ENCODE results near the gene UBE2QL1. TPM values are rescaled to one million over a fixed set of nuclear protein-coding genes. Genes with fewer than 3 reads are reported as not detected.

Gene UBE2QL1
- polyA plus RNA-seq, 1 experiment, result not detected

GRCh38 chr5:6543346-6543730 is 94.7 kb downstream of the UBE2QL1 start:
- Histone ChIP-seq H3K4me3 (ENCODE audit: low read depth, low read length) (no peak overlapping the region), H3K27me3 (ENCODE audit: control insufficient read depth, insufficient read depth, low read length) (no peaks in the 10 kb centered on the region), H3K9me3 (ENCODE audit: control insufficient read depth, insufficient read depth, low read length) (no peaks in the 10 kb centered on the region; the same call in 1 of the 2 replicates), H3K27ac (ENCODE audit: low read depth, low read length) (no peak overlapping the region)
- ChIA-PET CTCF (no interaction called here), POLR2A (no interaction called here)
- DNase-seq (ENCODE audit: low read depth, low spot score), result no peak
- no peak for TF ChIP-seq CTCF (IDR thresholded peaks at IDR 0.05; ENCODE audit: low read depth, low read length)

GRCh38 chr5:6543830-6544560 is 95.3 kb downstream of the UBE2QL1 start:
- H3K9me3 ChIP-seq (ENCODE audit: control insufficient read depth, insufficient read depth, low read length), result no peaks in the 10 kb centered on the region; the same call in 1 of the 2 replicates
- POLR2A ChIA-PET, result no interaction called here
- no peak for TF ChIP-seq CTCF (IDR thresholded peaks at IDR 0.05; ENCODE audit: low read depth, low read length)
- CTCF ChIA-PET, result no interaction called here
- H3K27ac ChIP-seq (ENCODE audit: low read depth, low read length), result no peak overlapping the region
- no peak overlapping the region for H3K4me3 ChIP-seq (ENCODE audit: low read depth, low read length)
- DNase-seq (ENCODE audit: low read depth, low spot score), result no peak
- no peaks in the 10 kb centered on the region for H3K27me3 ChIP-seq (ENCODE audit: control insufficient read depth, insufficient read depth, low read length)

Other genes starting within 250 kb of the UBE2QL1 start
- 34.0 and 36.3 TPM in 2 replicates for gene MED10, start 70.3 kb upstream of the UBE2QL1 start, polyA plus RNA-seq (2011; rRNA removed)
- gene NSUN2, start 184.2 kb downstream of the UBE2QL1 start, polyA plus RNA-seq (2011; rRNA removed), result 41.5 and 42.0 TPM in 2 replicates
- 19.7 and 20.7 TPM in 2 replicates for gene SRD5A1, start 184.6 kb downstream of the UBE2QL1 start, polyA plus RNA-seq (2011; rRNA removed)